Measurements from ENCODE around the gene CDON.

CDON gene

DNA sequence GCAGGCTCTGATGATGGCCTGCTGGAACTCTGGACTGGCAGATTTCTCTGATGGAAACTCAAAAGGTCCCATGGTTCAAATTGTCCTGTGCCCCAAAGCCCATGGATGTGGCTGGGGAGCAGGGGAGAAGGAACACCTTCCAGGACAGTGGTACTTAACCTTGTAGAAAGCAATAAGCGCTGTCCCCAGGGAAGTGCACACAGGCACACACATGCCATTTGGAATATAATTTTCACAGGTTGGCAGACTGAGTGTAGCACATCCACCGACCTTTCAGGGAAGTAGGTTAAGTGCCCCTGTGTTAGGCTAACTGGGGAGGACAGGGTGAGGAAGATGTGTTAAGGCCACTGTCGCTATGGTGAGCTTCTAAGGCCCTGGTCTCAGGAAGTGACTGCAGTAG, 140.5 kb downstream of the CDON start:
- no peak for TF ChIP-seq GABPA (IDR thresholded peaks at IDR 0.05; ENCODE audit: low read depth)
- TF ChIP-seq, protein P1, sequence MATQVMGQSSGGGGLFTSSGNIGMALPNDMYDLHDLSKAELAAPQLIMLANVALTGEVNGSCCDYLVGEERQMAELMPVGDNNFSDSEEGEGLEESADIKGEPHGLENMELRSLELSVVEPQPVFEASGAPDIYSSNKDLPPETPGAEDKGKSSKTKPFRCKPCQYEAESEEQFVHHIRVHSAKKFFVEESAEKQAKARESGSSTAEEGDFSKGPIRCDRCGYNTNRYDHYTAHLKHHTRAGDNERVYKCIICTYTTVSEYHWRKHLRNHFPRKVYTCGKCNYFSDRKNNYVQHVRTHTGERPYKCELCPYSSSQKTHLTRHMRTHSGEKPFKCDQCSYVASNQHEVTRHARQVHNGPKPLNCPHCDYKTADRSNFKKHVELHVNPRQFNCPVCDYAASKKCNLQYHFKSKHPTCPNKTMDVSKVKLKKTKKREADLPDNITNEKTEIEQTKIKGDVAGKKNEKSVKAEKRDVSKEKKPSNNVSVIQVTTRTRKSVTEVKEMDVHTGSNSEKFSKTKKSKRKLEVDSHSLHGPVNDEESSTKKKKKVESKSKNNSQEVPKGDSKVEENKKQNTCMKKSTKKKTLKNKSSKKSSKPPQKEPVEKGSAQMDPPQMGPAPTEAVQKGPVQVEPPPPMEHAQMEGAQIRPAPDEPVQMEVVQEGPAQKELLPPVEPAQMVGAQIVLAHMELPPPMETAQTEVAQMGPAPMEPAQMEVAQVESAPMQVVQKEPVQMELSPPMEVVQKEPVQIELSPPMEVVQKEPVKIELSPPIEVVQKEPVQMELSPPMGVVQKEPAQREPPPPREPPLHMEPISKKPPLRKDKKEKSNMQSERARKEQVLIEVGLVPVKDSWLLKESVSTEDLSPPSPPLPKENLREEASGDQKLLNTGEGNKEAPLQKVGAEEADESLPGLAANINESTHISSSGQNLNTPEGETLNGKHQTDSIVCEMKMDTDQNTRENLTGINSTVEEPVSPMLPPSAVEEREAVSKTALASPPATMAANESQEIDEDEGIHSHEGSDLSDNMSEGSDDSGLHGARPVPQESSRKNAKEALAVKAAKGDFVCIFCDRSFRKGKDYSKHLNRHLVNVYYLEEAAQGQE (IDR thresholded peaks at IDR 0.05; ENCODE audit: insufficient replicate concordance, low read depth) = no peak
- no peak for TF ChIP-seq SPI1 (IDR thresholded peaks at IDR 0.05; ENCODE audit: borderline replicate concordance, low read depth)
- no peak for TF ChIP-seq POLR2AphosphoS5 (IDR thresholded peaks at IDR 0.05; ENCODE audit: low read depth)
- TF ChIP-seq, protein P2, sequence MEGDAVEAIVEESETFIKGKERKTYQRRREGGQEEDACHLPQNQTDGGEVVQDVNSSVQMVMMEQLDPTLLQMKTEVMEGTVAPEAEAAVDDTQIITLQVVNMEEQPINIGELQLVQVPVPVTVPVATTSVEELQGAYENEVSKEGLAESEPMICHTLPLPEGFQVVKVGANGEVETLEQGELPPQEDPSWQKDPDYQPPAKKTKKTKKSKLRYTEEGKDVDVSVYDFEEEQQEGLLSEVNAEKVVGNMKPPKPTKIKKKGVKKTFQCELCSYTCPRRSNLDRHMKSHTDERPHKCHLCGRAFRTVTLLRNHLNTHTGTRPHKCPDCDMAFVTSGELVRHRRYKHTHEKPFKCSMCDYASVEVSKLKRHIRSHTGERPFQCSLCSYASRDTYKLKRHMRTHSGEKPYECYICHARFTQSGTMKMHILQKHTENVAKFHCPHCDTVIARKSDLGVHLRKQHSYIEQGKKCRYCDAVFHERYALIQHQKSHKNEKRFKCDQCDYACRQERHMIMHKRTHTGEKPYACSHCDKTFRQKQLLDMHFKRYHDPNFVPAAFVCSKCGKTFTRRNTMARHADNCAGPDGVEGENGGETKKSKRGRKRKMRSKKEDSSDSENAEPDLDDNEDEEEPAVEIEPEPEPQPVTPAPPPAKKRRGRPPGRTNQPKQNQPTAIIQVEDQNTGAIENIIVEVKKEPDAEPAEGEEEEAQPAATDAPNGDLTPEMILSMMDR (IDR thresholded peaks at IDR 0.05; ENCODE audit: insufficient read depth, low read length) = no peak
- no peak for DNase-seq (ENCODE audit: low read depth in 1 of 2, low spot score in 1 of 2)
- Histone ChIP-seq H3K27me3 (ENCODE audit: insufficient read depth, poor library complexity, severe bottlenecking) (peaks cover 4% of the 10 kb centered on the region), H3K4me3 (replicated peaks; ENCODE audit: insufficient read depth, low read length) (no peak overlapping the region), H3K27ac (replicated peaks) (no peak overlapping the region)

DNA sequence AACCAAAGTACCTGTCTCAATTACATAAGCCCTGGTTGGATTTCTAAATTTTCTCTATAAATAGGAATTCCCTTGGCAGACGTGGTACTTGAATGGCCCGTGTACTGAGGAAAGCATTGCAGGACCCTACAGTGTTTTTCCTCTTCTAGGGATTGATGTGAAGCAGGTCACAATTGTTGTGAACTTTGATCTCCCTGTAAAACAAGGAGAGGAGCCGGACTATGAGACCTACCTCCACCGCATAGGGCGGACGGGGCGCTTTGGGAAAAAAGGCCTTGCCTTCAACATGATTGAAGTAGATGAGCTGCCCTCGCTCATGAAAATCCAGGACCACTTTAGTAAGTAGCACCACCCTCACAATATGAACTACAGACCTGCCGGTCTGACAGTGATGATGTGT, 141.6 kb downstream of the CDON start:
- Histone ChIP-seq H3K27me3 (ENCODE audit: insufficient read depth, poor library complexity, severe bottlenecking) (peaks cover 4% of the 10 kb centered on the region), H3K27ac (replicated peaks) (no peak overlapping the region), H3K4me3 (replicated peaks; ENCODE audit: insufficient read depth, low read length) (no peak overlapping the region)
- no peak for DNase-seq (ENCODE audit: low read depth in 1 of 2, low spot score in 1 of 2)
- TF ChIP-seq GABPA (IDR thresholded peaks at IDR 0.05; ENCODE audit: low read depth) (no peak), POLR2AphosphoS5 (IDR thresholded peaks at IDR 0.05; ENCODE audit: low read depth) (no peak), SPI1 (IDR thresholded peaks at IDR 0.05; ENCODE audit: borderline replicate concordance, low read depth) (no peak)
- TF ChIP-seq, protein P1 (IDR thresholded peaks at IDR 0.05; ENCODE audit: insufficient replicate concordance, low read depth) = no peak
- TF ChIP-seq, protein P2 (IDR thresholded peaks at IDR 0.05; ENCODE audit: insufficient read depth, low read length) = no peak

DNA sequence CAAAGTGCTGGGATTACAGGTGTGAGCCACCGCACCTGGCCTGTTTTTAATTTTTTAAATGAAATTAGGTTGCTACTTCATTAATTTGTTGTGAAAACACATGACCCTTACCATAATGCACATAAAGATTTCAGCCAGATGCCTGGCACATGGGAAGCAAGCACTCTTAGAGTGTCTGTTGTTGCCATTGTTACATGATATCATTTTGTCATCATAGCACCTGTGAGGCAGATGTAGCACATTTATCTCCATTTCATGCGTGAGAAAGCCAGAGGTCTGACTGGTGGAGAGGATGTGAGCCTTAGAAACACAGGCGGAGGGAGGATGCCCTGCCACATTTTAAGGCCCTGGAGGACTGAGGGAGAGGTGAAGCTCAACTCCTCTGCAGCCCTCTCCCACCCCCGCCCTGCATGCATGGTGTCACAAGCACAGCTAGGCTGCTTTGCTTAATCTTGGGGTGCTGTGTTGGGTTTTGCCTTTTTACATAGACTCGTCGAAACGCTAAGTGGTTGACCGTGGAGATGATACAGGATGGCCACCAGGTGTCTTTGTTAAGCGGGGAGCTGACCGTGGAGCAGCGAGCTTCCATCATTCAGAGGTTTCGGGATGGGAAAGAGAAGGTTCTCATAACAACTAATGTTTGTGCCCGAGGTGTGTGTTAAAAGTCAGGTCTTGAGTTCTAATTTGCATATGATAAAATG, 144.4 kb downstream of the CDON start:
- DNase-seq (ENCODE audit: low read depth in 1 of 2, low spot score in 1 of 2) = no peak
- TF ChIP-seq, protein P1 (IDR thresholded peaks at IDR 0.05; ENCODE audit: insufficient replicate concordance, low read depth) = no peak
- TF ChIP-seq, protein P2 (IDR thresholded peaks at IDR 0.05; ENCODE audit: insufficient read depth, low read length) = no peak
- TF ChIP-seq GABPA (IDR thresholded peaks at IDR 0.05; ENCODE audit: low read depth) (no peak), POLR2AphosphoS5 (IDR thresholded peaks at IDR 0.05; ENCODE audit: low read depth) (no peak), SPI1 (IDR thresholded peaks at IDR 0.05; ENCODE audit: borderline replicate concordance, low read depth) (no peak)
- peaks cover 4% of the 10 kb centered on the region for H3K27me3 ChIP-seq (ENCODE audit: insufficient read depth, poor library complexity, severe bottlenecking)
- H3K4me3 ChIP-seq (replicated peaks; ENCODE audit: insufficient read depth, low read length) = no peak overlapping the region
- no peak overlapping the region for H3K27ac ChIP-seq (replicated peaks)

Measured in HL-60 (cell line).